Activated CD8-positive, alpha-beta T cell treated with anti-CD3 and anti-CD28 coated beads for 36 hours (primary cell): ENCODE data around the gene INPP5D. TPM values are rescaled to one million over a fixed set of nuclear protein-coding genes. Genes with fewer than 3 reads are reported as not detected.

Source experiments
- ATAC-seq: fragments of 200-7000 bp; cut with Tn5 transposase; one replicate; pipeline ENCODE4 v1.10.0; 2021; ENCODE audit warnings: mild to moderate bottlenecking, moderate library complexity
- CTCF ChIA-PET: fragments of 350-600 bp; sonication (Branson Sonifier 250); formaldehyde crosslinking; loops from one replicate; lab custom pipeline; 2021; ENCODE audit warnings: antibody characterized with exemption; lab: Charles Lee
- POLR2A ChIA-PET: fragments of 350-600 bp; sonication (Branson Sonifier 250); formaldehyde crosslinking; loops from one replicate; lab custom pipeline; 2021; ENCODE audit warnings: antibody characterized with exemption; lab: Charles Lee
- DNase-seq: peaks from one replicate; pipeline ENCODE4 v3.0.0-alpha.2; 2020
- H3K27ac Mint-ChIP-seq: one replicate; pipeline ENCODE4 v1.8.0; 2021; ENCODE audit warnings: mild to moderate bottlenecking, mixed read lengths
- H3K27me3 Mint-ChIP-seq: one replicate; pipeline ENCODE4 v1.8.0; 2021; ENCODE audit warnings: mixed read lengths
- H3K36me3 Mint-ChIP-seq: one replicate; pipeline ENCODE4 v1.8.0; 2021; ENCODE audit warnings: low read depth, mixed read lengths
- H3K4me1 Mint-ChIP-seq: one replicate; pipeline ENCODE4 v1.8.0; 2021; ENCODE audit warnings: low read depth, mixed read lengths
- H3K4me3 Mint-ChIP-seq: one replicate; pipeline ENCODE4 v1.8.0; 2021; ENCODE audit warnings: mild to moderate bottlenecking, moderate library complexity, mixed read lengths
- H3K9me3 Mint-ChIP-seq: one replicate; pipeline ENCODE4 v1.8.0; 2021; ENCODE audit warnings: mixed read lengths
- intact Hi-C: fragments of 100-400 bp; cut with micrococcal nuclease; formaldehyde crosslinking; loops from one replicate; pipeline ENCODE4 v1.10.0; 2022
- total RNA-seq, 2 experiments: library from RNA; stranded (reverse); gene quantifications; one replicate each; pipeline ENCODE4 v1.2.3, GENCODE V29; 2021
- TF ChIP-seq, protein P1 (sequence below): fragments of 200-600 bp; IDR thresholded peaks from one replicate; pipeline ENCODE4 v1.8.0; 2022; ENCODE audit warnings: antibody characterized with exemption, mild to moderate bottlenecking

Gene INPP5D
- total RNA-seq, 2 experiments from 2014 or later: 38.6 to 40.2 TPM

DNA sequence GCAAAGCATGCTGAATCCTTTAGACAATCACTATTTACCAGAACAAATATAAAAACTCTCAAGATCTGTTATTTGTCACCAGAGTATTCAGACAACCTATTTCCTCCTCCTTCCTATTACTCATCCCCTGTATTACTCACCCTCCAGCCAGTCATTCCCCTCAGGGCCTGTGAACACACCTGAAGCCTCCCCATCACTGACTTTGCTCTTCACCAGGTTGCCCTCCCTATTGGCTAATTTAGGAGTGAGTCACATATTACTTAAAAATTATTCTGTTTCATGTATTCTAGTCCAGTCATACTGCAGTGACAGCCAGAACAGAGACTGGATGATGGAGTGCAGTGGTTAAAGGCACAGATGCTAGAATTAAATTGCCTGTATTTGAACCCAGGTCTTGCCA is 187.6 kb downstream of the INPP5D start:
- TF ChIP-seq, protein P1, sequence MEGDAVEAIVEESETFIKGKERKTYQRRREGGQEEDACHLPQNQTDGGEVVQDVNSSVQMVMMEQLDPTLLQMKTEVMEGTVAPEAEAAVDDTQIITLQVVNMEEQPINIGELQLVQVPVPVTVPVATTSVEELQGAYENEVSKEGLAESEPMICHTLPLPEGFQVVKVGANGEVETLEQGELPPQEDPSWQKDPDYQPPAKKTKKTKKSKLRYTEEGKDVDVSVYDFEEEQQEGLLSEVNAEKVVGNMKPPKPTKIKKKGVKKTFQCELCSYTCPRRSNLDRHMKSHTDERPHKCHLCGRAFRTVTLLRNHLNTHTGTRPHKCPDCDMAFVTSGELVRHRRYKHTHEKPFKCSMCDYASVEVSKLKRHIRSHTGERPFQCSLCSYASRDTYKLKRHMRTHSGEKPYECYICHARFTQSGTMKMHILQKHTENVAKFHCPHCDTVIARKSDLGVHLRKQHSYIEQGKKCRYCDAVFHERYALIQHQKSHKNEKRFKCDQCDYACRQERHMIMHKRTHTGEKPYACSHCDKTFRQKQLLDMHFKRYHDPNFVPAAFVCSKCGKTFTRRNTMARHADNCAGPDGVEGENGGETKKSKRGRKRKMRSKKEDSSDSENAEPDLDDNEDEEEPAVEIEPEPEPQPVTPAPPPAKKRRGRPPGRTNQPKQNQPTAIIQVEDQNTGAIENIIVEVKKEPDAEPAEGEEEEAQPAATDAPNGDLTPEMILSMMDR: no peak
- POLR2A ChIA-PET: no interaction called here
- H3K4me3 Mint-ChIP-seq: peak overlapping the region; percentile 43
- no peaks in the 10 kb centered on the region for H3K9me3 Mint-ChIP-seq
- no peaks in the 10 kb centered on the region for H3K27me3 Mint-ChIP-seq
- CTCF ChIA-PET: no interaction called here
- peaks cover under 1% of the 10 kb centered on the region for H3K36me3 Mint-ChIP-seq
- H3K4me1 Mint-ChIP-seq: peaks cover 43% of the 10 kb centered on the region
- peak overlapping the region; percentile 93 for H3K27ac Mint-ChIP-seq
- intact Hi-C loops: loop anchor here (1.0 kb wide), 1 partner anchor 21 kb away; no protein-coding TSS in a partner anchor
- ATAC-seq (peak; percentile 84), DNase-seq (peak; percentile 77)

DNA sequence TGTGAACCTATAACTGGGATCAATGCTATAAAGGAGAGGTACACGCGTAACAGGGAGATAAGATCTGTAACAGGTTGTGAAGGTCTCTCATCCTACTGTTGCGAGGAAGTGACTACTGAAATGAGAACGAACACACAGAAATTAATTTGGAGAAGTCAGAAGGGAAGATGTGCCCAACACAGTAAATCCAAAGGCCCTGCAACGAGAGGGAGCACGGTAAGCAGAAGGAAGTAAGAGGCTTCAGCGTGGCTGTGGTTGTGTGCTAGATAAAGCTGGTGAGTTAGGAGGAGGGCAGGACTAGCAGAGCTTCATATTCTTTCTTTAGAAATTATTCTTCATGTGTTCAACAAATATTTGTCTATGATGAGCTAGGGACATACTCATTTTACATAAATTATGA is 188.9 kb downstream of the INPP5D start:
- Mint-ChIP-seq H3K4me1 (peaks cover 49% of the 10 kb centered on the region), H3K9me3 (no peaks in the 10 kb centered on the region), H3K27me3 (no peaks in the 10 kb centered on the region), H3K36me3 (peaks cover 7% of the 10 kb centered on the region), H3K4me3 (no peak overlapping the region), H3K27ac (peak overlapping the region; percentile 50)
- DNase-seq (no peak), ATAC-seq (no peak)
- CTCF ChIA-PET: interaction anchor here (1.0 to 5.1 kb wide), 6 partner anchors 14 to 195 kb away, joined by 3 to 24 read pairs (median 4); partner anchors contain the start of gene INPP5D
- intact Hi-C loops: no loop called here
- TF ChIP-seq, protein P1: no peak
- POLR2A ChIA-PET: interaction anchor here (1.0 to 4.0 kb wide), 2 partner anchors 189 to 408 kb away, joined by 3 to 27 read pairs; partner anchors contain the start of gene INPP5D

DNA sequence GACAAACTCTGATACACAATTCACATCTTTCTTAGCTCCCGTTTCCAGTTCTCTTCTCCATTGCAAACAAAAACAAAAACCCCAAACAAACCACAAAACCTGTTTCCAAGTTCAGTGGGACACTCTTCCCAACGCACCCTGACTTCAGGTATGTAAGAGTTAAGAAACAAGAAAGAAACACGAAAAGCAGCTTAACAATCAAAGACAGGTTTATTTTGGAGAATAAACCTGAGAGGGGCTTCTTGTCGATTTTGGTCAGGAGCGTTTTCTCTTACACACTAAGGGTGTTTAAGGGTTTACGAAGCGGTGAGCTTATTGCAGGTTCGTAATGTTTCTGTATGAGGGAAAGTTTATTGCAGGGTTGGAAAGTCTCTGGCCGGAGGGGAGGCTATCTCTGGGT is 190.4 kb downstream of the INPP5D start:
- peaks cover 15% of the 10 kb centered on the region for H3K36me3 Mint-ChIP-seq
- TF ChIP-seq, protein P1: no peak
- ATAC-seq (no peak), DNase-seq (no peak)
- POLR2A ChIA-PET: interaction anchor here (0.7 to 4.0 kb wide), 11 partner anchors 10 to 501 kb away, joined by 3 to 27 read pairs (median 5); partner anchors contain the start of gene INPP5D
- H3K27me3 Mint-ChIP-seq: no peaks in the 10 kb centered on the region
- CTCF ChIA-PET: interaction anchor here (0.7 to 6.0 kb wide), 19 partner anchors 13 to 396 kb away, joined by 3 to 30 read pairs (median 4); partner anchors contain the start of genes DGKD and INPP5D
- intact Hi-C loops: loop anchor here (5.0 to 10.0 kb wide), 2 partner anchors 188 to 376 kb away; partner anchors contain the start of genes INPP5D and SNORC
- peak overlapping the region; percentile 100 for H3K27ac Mint-ChIP-seq
- H3K4me3 Mint-ChIP-seq: peak overlapping the region; percentile 92
- H3K9me3 Mint-ChIP-seq: no peaks in the 10 kb centered on the region
- peaks cover 59% of the 10 kb centered on the region for H3K4me1 Mint-ChIP-seq

DNA sequence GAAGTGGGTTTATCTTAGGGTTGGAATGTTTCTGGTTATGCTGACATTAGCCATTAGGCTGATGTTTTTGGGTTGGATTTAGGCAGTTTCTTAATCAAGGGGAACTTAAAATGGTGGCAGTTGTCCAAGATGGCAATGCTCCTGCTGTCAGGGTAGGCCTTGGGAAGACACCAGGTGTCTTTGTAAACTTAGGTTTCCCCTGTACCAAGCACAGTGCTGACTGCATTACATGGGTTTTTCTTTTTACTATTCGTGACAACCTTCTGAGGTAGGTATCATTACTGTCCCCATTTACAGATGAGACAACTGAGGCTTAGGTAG is 190.8 kb downstream of the INPP5D start:
- CTCF ChIA-PET: interaction anchor here (0.7 to 6.0 kb wide), 20 partner anchors 10 to 398 kb away, joined by 3 to 30 read pairs (median 4); partner anchors contain the start of genes DGKD and INPP5D

More for the DNA sequence above, 190.8 kb downstream of the INPP5D start:
- H3K36me3 Mint-ChIP-seq: peaks cover 17% of the 10 kb centered on the region
- DNase-seq (no peak), ATAC-seq (peak; percentile 2)
- H3K27me3 Mint-ChIP-seq: no peaks in the 10 kb centered on the region
- H3K4me3 Mint-ChIP-seq: peak overlapping the region; percentile 92
- TF ChIP-seq, protein P1: no peak
- no peaks in the 10 kb centered on the region for H3K9me3 Mint-ChIP-seq
- POLR2A ChIA-PET: interaction anchor here (0.5 to 4.0 kb wide), 14 partner anchors 10 to 193 kb away, joined by 3 to 27 read pairs (median 4); partner anchors contain the start of gene INPP5D
- peak overlapping the region; percentile 100 for H3K27ac Mint-ChIP-seq
- intact Hi-C loops: loop anchor here (5.0 to 10.0 kb wide), 2 partner anchors 189 to 376 kb away; partner anchors contain the start of genes INPP5D and SNORC
- H3K4me1 Mint-ChIP-seq: peaks cover 62% of the 10 kb centered on the region
